Endothelial cell of umbilical vein (primary cell): ENCODE results near the gene RNF32. TPM values are rescaled to one million over a fixed set of nuclear protein-coding genes. Genes with fewer than 3 reads are reported as not detected.

Source experiments
- BruUV-seq: library from RNA; stranded (reverse); fragments of 400-500 nt; replicated peaks from 2 replicates; lab custom pipeline; 2021; lab: Mats Ljungman, UMichigan
- CTCF ChIA-PET: fragments of 300-600, 350-600 bp; sonication (Branson Sonifier 250); formaldehyde crosslinking; loops from one replicate; lab custom pipeline; 2021; ENCODE audit warnings: antibody characterized with exemption, inconsistent platforms; lab: Charles Lee
- POLR2A ChIA-PET: fragments of 300-600, 350-600 bp; sonication (Branson Sonifier 250); formaldehyde crosslinking; loops from one replicate; lab custom pipeline; 2021; ENCODE audit warnings: antibody characterized with exemption, inconsistent platforms; lab: Charles Lee
- DNase-seq: peaks from one replicate; pipeline ENCODE4 v3.0.0-alpha.2; 2011; ENCODE audit warnings: low read depth, low spot score
- FAIRE-seq: peaks from 2 replicates; lab custom pipeline; 2011; peaks lifted over from hg19 to GRCh38; lab: Jason Lieb, UNC
- H2AFZ ChIP-seq: 2 replicates; pipeline ENCODE4 v1.6.0; 2012; ENCODE audit warnings: low read depth, low read length, control low read depth, inconsistent platforms
- H3K27ac ChIP-seq: 2 replicates; pipeline ENCODE4 v1.5.1; 2011; ENCODE audit warnings: low read depth, mild to moderate bottlenecking, control low read depth, low read length, moderate library complexity; ENCODE audit not compliant: insufficient read depth
- H3K27me3 ChIP-seq, 2 experiments: 2 replicates each; pipeline versions ENCODE4 v1.6.0 to v1.6.1; 2011; ENCODE audit warnings: low read length in 2 of 2, mixed read lengths in 1 of 2; ENCODE audit not compliant: control insufficient read depth in 2 of 2, insufficient read depth in 2 of 2
- H3K36me3 ChIP-seq, 2 experiments: 2 replicates in 1 of 2; 3 replicates in 1 of 2; pipeline ENCODE4 v1.5.1; 2011; ENCODE audit warnings: low read length in 2 of 2, mild to moderate bottlenecking in 1 of 2, moderate library complexity in 1 of 2; ENCODE audit not compliant: control insufficient read depth in 2 of 2, insufficient read depth in 2 of 2; ENCODE audit errors: extremely low read depth in 1 of 2
- H3K4me1 ChIP-seq: 3 replicates; pipeline ENCODE4 v1.5.1; 2011; ENCODE audit warnings: mild to moderate bottlenecking, low read length; ENCODE audit not compliant: control insufficient read depth, insufficient read depth; ENCODE audit errors: extremely low read depth
- H3K4me2 ChIP-seq: 2 replicates; pipeline ENCODE4 v1.6.1; 2011; ENCODE audit warnings: low read length, control low read depth, mixed read lengths; ENCODE audit not compliant: insufficient read depth
- H3K4me3 ChIP-seq, 3 experiments: fragments of 200-600 bp in 1 of 3; sonication (generic), shearing (Covaris generic) in 1 of 3; replicated peaks in 1 of 3; 2 replicates each; pipeline ENCODE4 v1.5.1; 2011 to 2016; ENCODE audit warnings: control low read depth in 3 of 3, low read length in 3 of 3, mild to moderate bottlenecking in 2 of 3, inconsistent platforms in 1 of 3, low read depth in 1 of 3, moderate library complexity in 1 of 3; ENCODE audit not compliant: insufficient read depth in 1 of 3
- H3K79me2 ChIP-seq: 2 replicates; pipeline ENCODE4 v1.6.0; 2012; ENCODE audit warnings: low read length, inconsistent platforms; ENCODE audit not compliant: control insufficient read depth, insufficient read depth
- H3K9ac ChIP-seq: replicated peaks from 2 replicates; pipeline ENCODE3; 2011; ENCODE audit warnings: low read length, control low read depth; ENCODE audit not compliant: insufficient read depth; ENCODE audit errors: extremely low read depth
- H3K9me1 ChIP-seq: replicated peaks from 3 replicates; pipeline ENCODE4 v1.6.0; 2011; ENCODE audit warnings: mild to moderate bottlenecking, low read length; ENCODE audit not compliant: control insufficient read depth, insufficient read depth; ENCODE audit errors: extremely low read depth
- H3K9me3 ChIP-seq: replicated peaks from 2 replicates; pipeline ENCODE4 v1.5.1; 2012; ENCODE audit warnings: low read length, inconsistent platforms; ENCODE audit not compliant: control insufficient read depth, insufficient read depth
- H4K20me1 ChIP-seq: replicated peaks from 2 replicates; pipeline ENCODE3; 2011; ENCODE audit warnings: mild to moderate bottlenecking, low read length; ENCODE audit not compliant: control insufficient read depth, insufficient read depth; ENCODE audit errors: extremely low read depth
- CTCF ChIP-seq, 2 donors: IDR thresholded peaks; 1 replicate in 1 of 2; 2 replicates in 1 of 2; pipeline ENCODE4 v1.5.1; 2011; ENCODE audit warnings: low read length in 2 of 2, mild to moderate bottlenecking in 2 of 2, moderate library complexity in 2 of 2, control low read depth in 1 of 2, inconsistent platforms in 1 of 2, low read depth in 1 of 2; ENCODE audit not compliant: insufficient read depth in 1 of 2; ENCODE audit errors: extremely low read depth in 1 of 2
- EZH2 ChIP-seq: IDR thresholded peaks from 2 replicates; pipeline ENCODE4 v1.6.1; 2012; ENCODE audit warnings: borderline replicate concordance, low read depth, mild to moderate bottlenecking, moderate library complexity, low read length, inconsistent platforms; ENCODE audit not compliant: severe bottlenecking
- FOS ChIP-seq: IDR thresholded peaks from 2 replicates; pipeline ENCODE4 v1.6.1; 2011; ENCODE audit warnings: mild to moderate bottlenecking, low read length, moderate library complexity, borderline replicate concordance; ENCODE audit not compliant: insufficient read depth
- GATA2 ChIP-seq: IDR thresholded peaks from 2 replicates; pipeline ENCODE4 v1.7.0; 2011; ENCODE audit warnings: low read depth, mild to moderate bottlenecking, moderate library complexity, mixed read lengths, low read length; ENCODE audit not compliant: insufficient read length, insufficient read depth
- JUN ChIP-seq: IDR thresholded peaks from 2 replicates; pipeline ENCODE4 v1.6.1; 2011; ENCODE audit warnings: borderline replicate concordance, low read depth; ENCODE audit not compliant: insufficient read length, insufficient read depth
- MAX ChIP-seq: IDR thresholded peaks from 2 replicates; pipeline ENCODE4 v1.6.1; 2011; ENCODE audit not compliant: insufficient read depth, insufficient read length
- MYC ChIP-seq: IDR thresholded peaks from one replicate; pipeline ENCODE4 v1.6.1; 2011; ENCODE audit warnings: mild to moderate bottlenecking, low read depth, low read length
- POLR2A ChIP-seq: IDR thresholded peaks from 2 replicates; pipeline ENCODE4 v1.6.1; 2012; ENCODE audit warnings: low read depth, mild to moderate bottlenecking, control low read depth, low read length
- POLR2AphosphoS5 ChIP-seq: IDR thresholded peaks from 2 replicates; pipeline ENCODE4 v1.6.1; 2012; ENCODE audit warnings: low read depth, mild to moderate bottlenecking, control low read depth, low read length, moderate library complexity; ENCODE audit not compliant: insufficient read depth
- dilution Hi-C: fragments of 300-500 bp; cut with MboI; formaldehyde crosslinking; loops from one replicate; pipeline ENCODE4 v1.15.0; 2019; ENCODE audit warnings: low sequenced_read_pairs; ENCODE audit not compliant: extremely low pct_ligation_motif_present
- intact Hi-C: fragments of 100-400 bp; cut with micrococcal nuclease; formaldehyde crosslinking; loops from one replicate; pipeline ENCODE4 v1.10.0; 2022
- polyA plus RNA-seq, 4 experiments: library from polyadenylated mRNA; depleted of rRNA in 3 of 4; stranded (reverse) in 3 of 4; unstranded in 1 of 4; fragments of >200 nt; gene quantifications; 2 replicates each; pipeline versions ENCODE4 v1.2.1 to v1.2.3, GENCODE V29; 2011 to 2012; ENCODE audit warnings: missing spikeins in 1 of 4
- total RNA-seq: library from RNA; stranded (reverse); gene quantifications from 2 replicates; pipeline ENCODE4 v1.2.3, GENCODE V29; 2021

RNF32 gene
- total and polyA plus RNA-seq, 2 donors (not counting 3 experiments of a cell fraction or from before 2014, with no cell fraction given) = 0.14 TPM; not detected in 1

GRCh38 chr7:156692849-156693248 lies 52.3 kb downstream of the RNF32 start:
- POLR2A ChIA-PET = no interaction called here

More at GRCh38 chr7:156692849-156693248, 52.3 kb downstream of the RNF32 start:
- Histone ChIP-seq H3K9ac (no peak overlapping the region), H2AFZ (no peak overlapping the region), H3K27me3 (no peaks in the 10 kb centered on the region), H4K20me1 (no peaks in the 10 kb centered on the region), H3K36me3 (no peaks in the 10 kb centered on the region), H3K4me2 (no peak overlapping the region), H3K27ac (no peak overlapping the region), H3K4me3 (no peak overlapping the region), H3K9me3 (no peaks in the 10 kb centered on the region), H3K79me2 (no peaks in the 10 kb centered on the region), H3K4me1 (no peaks in the 10 kb centered on the region), H3K9me1 (no peaks in the 10 kb centered on the region)
- CTCF ChIA-PET = no interaction called here
- dilution Hi-C loops = no loop called here
- intact Hi-C loops = no loop called here
- no TSS peak for BruUV-seq
- FAIRE-seq (no peak), DNase-seq (no peak)
- no peak for TF ChIP-seq MAX
- no peak for TF ChIP-seq FOS
- no peak for TF ChIP-seq JUN
- TF ChIP-seq POLR2A = no peak
- TF ChIP-seq EZH2 = no peak
- no peak for TF ChIP-seq POLR2AphosphoS5
- TF ChIP-seq MYC = no peak
- no peak for TF ChIP-seq CTCF (IDR thresholded peaks at IDR 0.05; ENCODE audit: extremely low read depth in 1 of 2, insufficient read depth in 1 of 2, low read depth in 1 of 2, low read length in 2 of 2)
- TF ChIP-seq GATA2 = no peak
